HG02981 (cell line): ENCODE measurements around the gene DTX3.
"Not testable (repeated sequence)": the region's sequence is repeated elsewhere in the genome, so short reads cannot be mapped to it uniquely, and the experiment has no call there.

Experiments
- ATAC-seq: cut with Tn5 transposase; IDR thresholded peaks from one replicate; pipeline ENCODE4 v1.9.1; 2021; ENCODE audit warnings: mild to moderate bottlenecking, moderate library complexity; ENCODE audit not compliant: unreplicated experiment

DTX3 gene

GRCh38 chr12:57606399-57606798 is 1.8 kb downstream of the DTX3 start:
- ATAC-seq: no peak

GRCh38 chr12:57606821-57607220 is 2.2 kb downstream of the DTX3 start:
- no peak for ATAC-seq

- no peak for ATAC-seq
Measured at GRCh38 chr12:57607958-57608663, 3.5 kb downstream of the DTX3 start.

- ATAC-seq: no peak
Measured at GRCh38 chr12:57609101-57609780, 4.6 kb downstream of the DTX3 start.

- ATAC-seq: no peak
Measured at GRCh38 chr12:57609781-57610553, 5.3 kb downstream of the DTX3 start.

GRCh38 chr12:57610554-57611107 is 6.0 kb downstream of the DTX3 start:
- no peak for ATAC-seq

GRCh38 chr12:57611108-57611826 is 6.6 kb downstream of the DTX3 start, which contains the start of gene ARHGEF25:
TSS of gene ARHGEF25 (plus strand) at chr12:57611435. CDS start at chr12:57611895, 460 bp downstream.
- ATAC-seq: peak; percentile 30

- no peak for ATAC-seq
Measured at GRCh38 chr12:57611827-57612710, 7.4 kb downstream of the DTX3 start.

GRCh38 chr12:57612711-57613426 is 8.2 kb downstream of the DTX3 start:
- no peak for ATAC-seq

GRCh38 chr12:57613427-57614109 is 8.9 kb downstream of the DTX3 start:
- no peak for ATAC-seq

- peak; percentile 65 for ATAC-seq
Measured at GRCh38 chr12:57614178-57614947, 9.7 kb downstream of the DTX3 start.

- no peak for ATAC-seq
Measured at GRCh38 chr12:57614948-57615500, 10.4 kb downstream of the DTX3 start.

GRCh38 chr12:57615637-57616036 is 11.0 kb downstream of the DTX3 start:
- no peak for ATAC-seq

- no peak for ATAC-seq
Measured at GRCh38 chr12:57616383-57617101, 11.9 kb downstream of the DTX3 start.

- ATAC-seq: no peak
Measured at GRCh38 chr12:57617942-57618341, 13.3 kb downstream of the DTX3 start.

- not testable (repeated sequence) for ATAC-seq
Measured at GRCh38 chr12:57618431-57618830, 13.8 kb downstream of the DTX3 start.

- no peak for ATAC-seq
Measured at GRCh38 chr12:57618966-57619433, 14.4 kb downstream of the DTX3 start.
